ENCODE measurements around the gene IQCK.

GRCh38 chr16:19835968-19836421, 117.9 kb downstream of the IQCK start:
- TF ChIP-seq, protein P1, sequence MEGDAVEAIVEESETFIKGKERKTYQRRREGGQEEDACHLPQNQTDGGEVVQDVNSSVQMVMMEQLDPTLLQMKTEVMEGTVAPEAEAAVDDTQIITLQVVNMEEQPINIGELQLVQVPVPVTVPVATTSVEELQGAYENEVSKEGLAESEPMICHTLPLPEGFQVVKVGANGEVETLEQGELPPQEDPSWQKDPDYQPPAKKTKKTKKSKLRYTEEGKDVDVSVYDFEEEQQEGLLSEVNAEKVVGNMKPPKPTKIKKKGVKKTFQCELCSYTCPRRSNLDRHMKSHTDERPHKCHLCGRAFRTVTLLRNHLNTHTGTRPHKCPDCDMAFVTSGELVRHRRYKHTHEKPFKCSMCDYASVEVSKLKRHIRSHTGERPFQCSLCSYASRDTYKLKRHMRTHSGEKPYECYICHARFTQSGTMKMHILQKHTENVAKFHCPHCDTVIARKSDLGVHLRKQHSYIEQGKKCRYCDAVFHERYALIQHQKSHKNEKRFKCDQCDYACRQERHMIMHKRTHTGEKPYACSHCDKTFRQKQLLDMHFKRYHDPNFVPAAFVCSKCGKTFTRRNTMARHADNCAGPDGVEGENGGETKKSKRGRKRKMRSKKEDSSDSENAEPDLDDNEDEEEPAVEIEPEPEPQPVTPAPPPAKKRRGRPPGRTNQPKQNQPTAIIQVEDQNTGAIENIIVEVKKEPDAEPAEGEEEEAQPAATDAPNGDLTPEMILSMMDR (IDR thresholded peaks at IDR 0.05; ENCODE audit: low read depth, low read length, poor library complexity, severe bottlenecking), result no peak
- TF ChIP-seq EZH2phosphoT487 (IDR thresholded peaks at IDR 0.05; ENCODE audit: borderline replicate concordance, low read length), result no peak

All from DOHH2 (cell line).